Neuron (in vitro differentiated cells): ENCODE results near the gene CHTF8.
A peak's percentile ranks its signal among the peaks of the same experiment; 100 is the strongest.

Source experiments
- H2AFZ ChIP-seq: one replicate; pipeline ENCODE4 v1.6.1; 2013; ENCODE audit warnings: low read depth, mild to moderate bottlenecking, inconsistent platforms, low read length, moderate library complexity
- H3K27me3 ChIP-seq: one replicate; pipeline ENCODE4 v1.6.1; 2013; ENCODE audit warnings: low read length; ENCODE audit not compliant: insufficient read depth
- H3K36me3 ChIP-seq: one replicate; pipeline ENCODE4 v1.6.1; 2013; ENCODE audit warnings: low read length; ENCODE audit not compliant: insufficient read depth
- H3K4me1 ChIP-seq: one replicate; pipeline ENCODE4 v1.6.1; 2013; ENCODE audit warnings: low read length; ENCODE audit not compliant: insufficient read depth
- H3K4me3 ChIP-seq: 2 replicates; pipeline ENCODE4 v1.5.1; 2013; ENCODE audit warnings: mild to moderate bottlenecking, low read length, moderate library complexity
- H3K9me3 ChIP-seq: one replicate; pipeline ENCODE4 v1.6.1; 2013; ENCODE audit warnings: low read length

CHTF8 gene

GRCh38 chr16:69106491-69107315 lies 25.7 kb downstream of the CHTF8 start:
- peaks cover 22% of the 10 kb centered on the region for H3K4me1 ChIP-seq
- H3K4me3 ChIP-seq, result peak overlapping the region; percentile 71
- peaks cover 19% of the 10 kb centered on the region for H3K36me3 ChIP-seq
- H2AFZ ChIP-seq, result peak overlapping the region; percentile 68
- no peaks in the 10 kb centered on the region for H3K27me3 ChIP-seq
- H3K9me3 ChIP-seq, result no peaks in the 10 kb centered on the region

GRCh38 chr16:69105501-69106361 lies 26.7 kb downstream of the CHTF8 start, which contains the start of gene HAS3:
HAS3 (plus strand) TSS chr16:69105653; CDS start chr16:69109396, 3,743 bp downstream.
- Histone ChIP-seq H3K36me3 (peaks cover 13% of the 10 kb centered on the region), H3K9me3 (no peaks in the 10 kb centered on the region), H3K4me3 (peak within 1 kb of the TSS; percentile 71), H3K4me1 (peaks cover 22% of the 10 kb centered on the region), H3K27me3 (no peaks in the 10 kb centered on the region), H2AFZ (peak within 1 kb of the TSS; percentile 68)

GRCh38 chr16:69100071-69100691 lies 32.2 kb downstream of the CHTF8 start:
- peak overlapping the region; percentile 20 for H3K4me3 ChIP-seq
- H3K9me3 ChIP-seq, result no peaks in the 10 kb centered on the region
- peaks cover 13% of the 10 kb centered on the region for H3K4me1 ChIP-seq
- H3K27me3 ChIP-seq, result no peaks in the 10 kb centered on the region
- H3K36me3 ChIP-seq, result no peaks in the 10 kb centered on the region
- peak overlapping the region; percentile 31 for H2AFZ ChIP-seq

- no peak overlapping the region for H3K4me3 ChIP-seq
- no peaks in the 10 kb centered on the region for H3K9me3 ChIP-seq
- no peaks in the 10 kb centered on the region for H3K36me3 ChIP-seq
- H3K27me3 ChIP-seq, result no peaks in the 10 kb centered on the region
- peaks cover 7% of the 10 kb centered on the region for H3K4me1 ChIP-seq
- no peak overlapping the region for H2AFZ ChIP-seq
These were observed 37.2 kb downstream of the CHTF8 start for GRCh38 chr16:69095193-69095592.

GRCh38 chr16:69094501-69094900 lies 37.9 kb downstream of the CHTF8 start:
- Histone ChIP-seq H3K4me3 (no peak overlapping the region), H3K9me3 (no peaks in the 10 kb centered on the region), H3K27me3 (no peaks in the 10 kb centered on the region), H2AFZ (no peak overlapping the region), H3K36me3 (no peaks in the 10 kb centered on the region), H3K4me1 (peaks cover 2% of the 10 kb centered on the region)

- no peak overlapping the region for H3K4me3 ChIP-seq
- H3K4me1 ChIP-seq, result peaks cover 7% of the 10 kb centered on the region
- H3K27me3 ChIP-seq, result no peaks in the 10 kb centered on the region
- no peaks in the 10 kb centered on the region for H3K9me3 ChIP-seq
- no peak overlapping the region for H2AFZ ChIP-seq
- H3K36me3 ChIP-seq, result no peaks in the 10 kb centered on the region
These were observed 38.4 kb downstream of the CHTF8 start for GRCh38 chr16:69093974-69094373.

- no peak overlapping the region for H3K4me3 ChIP-seq
- peaks cover 13% of the 10 kb centered on the region for H3K4me1 ChIP-seq
- H3K27me3 ChIP-seq, result no peaks in the 10 kb centered on the region
- no peaks in the 10 kb centered on the region for H3K9me3 ChIP-seq
- no peaks in the 10 kb centered on the region for H3K36me3 ChIP-seq
- H2AFZ ChIP-seq, result no peak overlapping the region
These were observed 43.1 kb downstream of the CHTF8 start for GRCh38 chr16:69089091-69089910.

- Histone ChIP-seq H3K4me1 (peaks cover 16% of the 10 kb centered on the region), H3K4me3 (no peak overlapping the region), H3K36me3 (no peaks in the 10 kb centered on the region), H3K27me3 (no peaks in the 10 kb centered on the region), H2AFZ (no peak overlapping the region), H3K9me3 (no peaks in the 10 kb centered on the region)
These were observed 43.7 kb downstream of the CHTF8 start for GRCh38 chr16:69088684-69089083.

GRCh38 chr16:69087161-69087581 lies 45.2 kb downstream of the CHTF8 start:
- H2AFZ ChIP-seq, result no peak overlapping the region
- H3K9me3 ChIP-seq, result no peaks in the 10 kb centered on the region
- H3K36me3 ChIP-seq, result no peaks in the 10 kb centered on the region
- no peak overlapping the region for H3K4me3 ChIP-seq
- H3K4me1 ChIP-seq, result peaks cover 16% of the 10 kb centered on the region
- H3K27me3 ChIP-seq, result no peaks in the 10 kb centered on the region

GRCh38 chr16:69085032-69085695 lies 47.2 kb downstream of the CHTF8 start:
- Histone ChIP-seq H3K9me3 (no peaks in the 10 kb centered on the region), H3K36me3 (no peaks in the 10 kb centered on the region), H3K4me1 (peaks cover 16% of the 10 kb centered on the region), H3K27me3 (no peaks in the 10 kb centered on the region), H3K4me3 (no peak overlapping the region), H2AFZ (no peak overlapping the region)

- no peak overlapping the region for H2AFZ ChIP-seq
- no peaks in the 10 kb centered on the region for H3K27me3 ChIP-seq
- no peaks in the 10 kb centered on the region for H3K9me3 ChIP-seq
- no peaks in the 10 kb centered on the region for H3K36me3 ChIP-seq
- H3K4me3 ChIP-seq, result no peak overlapping the region
- H3K4me1 ChIP-seq, result peaks cover 12% of the 10 kb centered on the region
These were observed 48.1 kb downstream of the CHTF8 start for GRCh38 chr16:69084289-69084688.
